ENCODE measurements around the gene SFT2D1.

- TF ChIP-seq EZH2phosphoT487 (conservative IDR thresholded peaks at IDR 0.05; ENCODE audit: low read length), result no peak
- no peak for TF ChIP-seq CTCF (IDR thresholded peaks at IDR 0.05; ENCODE audit: insufficient read depth, low read length, poor library complexity, severe bottlenecking)
Observed at GRCh38 chr6:166377721-166378120, 35.4 kb upstream of the SFT2D1 start.
